Stimulated activated memory B cell treated with anti-CD40 and anti-IgM and Interleukin-4, amounts not matched to agents 10 μg/mL and 1 μg/mL and 100 μg/mL, for 72 hours (primary cell): ENCODE results near the gene VWA5B2.

Experiments used
- ATAC-seq: fragments of 150-1000 bp; cut with Tn5 transposase; 2 replicates; pipeline ENCODE4 v1.10.0; 2021
- H3K27ac Mint-ChIP-seq: one replicate; pipeline ENCODE4 v1.8.0; 2022; ENCODE audit warnings: mild to moderate bottlenecking, mixed read lengths
- H3K27me3 Mint-ChIP-seq: one replicate; pipeline ENCODE4 v1.8.0; 2022; ENCODE audit warnings: mixed read lengths
- H3K36me3 Mint-ChIP-seq: one replicate; pipeline ENCODE4 v1.8.0; 2022; ENCODE audit warnings: mixed read lengths
- H3K4me1 Mint-ChIP-seq: one replicate; pipeline ENCODE4 v1.8.0; 2022; ENCODE audit warnings: mixed read lengths
- H3K4me3 Mint-ChIP-seq: one replicate; pipeline ENCODE4 v1.8.0; 2022; ENCODE audit warnings: mild to moderate bottlenecking, moderate library complexity, mixed read lengths
- H3K9me3 Mint-ChIP-seq: one replicate; pipeline ENCODE4 v1.8.0; 2022; ENCODE audit warnings: mixed read lengths

VWA5B2 gene

DNA sequence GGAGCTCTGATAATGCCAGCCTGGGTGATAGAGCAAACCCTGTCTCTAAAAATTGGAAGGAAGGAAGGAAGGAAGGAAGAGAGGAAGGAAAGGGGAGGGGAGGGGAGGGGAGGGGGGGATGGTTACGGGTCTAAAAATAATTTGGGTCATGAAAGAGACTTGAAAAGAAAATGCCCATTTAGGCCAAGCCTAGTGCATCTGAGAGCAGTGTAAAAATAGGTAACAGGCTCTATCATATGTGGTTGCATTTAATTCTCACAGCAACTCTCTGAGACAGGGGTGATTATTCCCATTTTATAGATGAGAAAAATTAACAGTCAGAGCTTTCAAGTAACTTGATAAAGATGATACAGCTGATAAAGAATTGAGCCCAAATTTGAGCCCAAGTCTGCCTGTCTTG lies 42.9 kb downstream of the VWA5B2 start:
- H3K4me3 Mint-ChIP-seq, result no peak overlapping the region
- H3K36me3 Mint-ChIP-seq, result peaks cover 2% of the 10 kb centered on the region
- no peak for ATAC-seq
- peaks cover 70% of the 10 kb centered on the region for H3K27me3 Mint-ChIP-seq
- peaks cover 7% of the 10 kb centered on the region for H3K4me1 Mint-ChIP-seq
- H3K9me3 Mint-ChIP-seq, result peaks cover 8% of the 10 kb centered on the region
- no peak overlapping the region for H3K27ac Mint-ChIP-seq

GRCh38 chr3:184275381-184275701 lies 46.0 kb downstream of the VWA5B2 start:
- peaks cover 62% of the 10 kb centered on the region for H3K27me3 Mint-ChIP-seq
- H3K9me3 Mint-ChIP-seq, result peaks cover 5% of the 10 kb centered on the region
- peak overlapping the region; percentile 10 for H3K4me3 Mint-ChIP-seq
- H3K4me1 Mint-ChIP-seq, result peaks cover 7% of the 10 kb centered on the region
- no peak overlapping the region for H3K27ac Mint-ChIP-seq
- H3K36me3 Mint-ChIP-seq, result no peaks in the 10 kb centered on the region
- no peak for ATAC-seq

DNA sequence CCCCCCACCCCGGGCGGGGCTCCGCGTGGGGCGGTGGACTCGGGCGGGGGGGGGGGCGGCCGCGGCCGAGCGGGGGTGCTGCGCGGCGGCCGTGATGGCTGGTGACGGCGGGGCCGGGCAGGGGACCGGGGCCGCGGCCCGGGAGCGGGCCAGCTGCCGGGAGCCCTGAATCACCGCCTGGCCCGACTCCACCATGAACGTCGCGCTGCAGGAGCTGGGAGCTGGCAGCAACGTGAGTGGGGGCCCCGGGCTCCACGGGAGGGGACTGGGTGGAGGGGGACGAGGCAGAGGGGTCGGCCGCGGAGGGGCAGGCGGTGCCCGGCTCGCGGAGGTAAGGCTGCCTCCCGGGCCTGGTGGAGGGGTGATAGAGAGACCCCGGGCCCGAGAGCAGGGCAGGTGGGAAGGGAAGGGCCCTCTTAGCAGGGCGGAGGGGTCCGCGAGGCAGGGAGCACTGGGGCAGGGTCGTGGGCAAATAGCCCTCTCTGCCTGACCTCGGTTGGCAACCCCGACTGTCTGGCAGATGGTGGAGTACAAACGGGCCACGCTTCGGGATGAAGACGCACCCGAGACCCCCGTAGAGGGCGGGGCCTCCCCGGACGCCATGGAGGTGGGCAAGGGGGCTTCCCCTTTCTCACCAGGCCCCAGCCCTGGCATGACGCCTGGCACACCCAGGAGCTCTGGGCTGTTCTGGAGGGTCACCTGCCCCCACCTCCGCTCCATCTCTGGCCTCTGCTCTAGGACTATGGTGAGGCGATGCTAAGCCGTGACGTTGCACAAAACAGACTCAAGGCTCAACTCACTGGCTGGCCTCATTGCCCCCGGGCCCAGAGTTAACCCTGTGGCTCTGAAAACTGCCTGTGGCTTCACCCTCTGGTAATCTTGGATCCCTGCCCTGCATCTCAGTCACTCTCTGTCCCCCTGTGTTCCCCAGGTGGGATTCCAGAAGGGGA lies 46.9 kb downstream of the VWA5B2 start, which contains the start of gene ECE2:
Gene ECE2, plus strand, starts transcription at position 62 of the 950 bp plus-strand sequence. Its CDS starts 132 bp downstream, at position 194.
- Mint-ChIP-seq H3K4me1 (peaks cover 7% of the 10 kb centered on the region), H3K36me3 (no peaks in the 10 kb centered on the region), H3K9me3 (peaks cover 5% of the 10 kb centered on the region), H3K4me3 (peak within 1 kb of the TSS; percentile 10), H3K27me3 (peaks cover 53% of the 10 kb centered on the region), H3K27ac (no peak within 1 kb of the TSS)
- ATAC-seq, result peak; percentile 24

DNA sequence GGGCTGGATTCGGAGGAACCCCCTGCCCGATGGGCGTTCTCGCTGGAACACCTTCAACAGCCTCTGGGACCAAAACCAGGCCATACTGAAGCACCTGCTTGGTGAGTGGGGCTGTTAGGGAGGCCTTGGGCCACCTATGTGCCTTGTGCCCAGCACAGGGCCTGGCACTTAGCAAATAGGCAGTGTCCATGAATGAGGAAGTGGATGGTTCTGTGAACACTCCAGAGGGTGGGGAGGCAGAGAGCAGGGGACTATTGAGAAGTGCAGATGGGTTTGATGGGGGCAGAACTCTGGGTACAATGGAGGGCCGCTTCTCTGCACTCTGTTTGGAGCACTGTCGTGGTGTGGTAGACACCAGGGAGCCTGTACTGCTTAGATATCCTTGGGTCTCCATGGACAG lies 48.0 kb downstream of the VWA5B2 start:
- no peak for ATAC-seq
- Mint-ChIP-seq H3K27me3 (peaks cover 54% of the 10 kb centered on the region), H3K4me3 (no peak overlapping the region), H3K36me3 (no peaks in the 10 kb centered on the region), H3K9me3 (no peaks in the 10 kb centered on the region), H3K4me1 (peaks cover 7% of the 10 kb centered on the region), H3K27ac (no peak overlapping the region)

- H3K27ac Mint-ChIP-seq, result no peak overlapping the region
- H3K4me3 Mint-ChIP-seq, result no peak overlapping the region
- no peak for ATAC-seq
- no peaks in the 10 kb centered on the region for H3K4me1 Mint-ChIP-seq
- H3K36me3 Mint-ChIP-seq, result no peaks in the 10 kb centered on the region
- H3K9me3 Mint-ChIP-seq, result no peaks in the 10 kb centered on the region
- peaks cover 48% of the 10 kb centered on the region for H3K27me3 Mint-ChIP-seq
Measured at GRCh38 chr3:184282941-184283340, 53.6 kb downstream of the VWA5B2 start.

DNA sequence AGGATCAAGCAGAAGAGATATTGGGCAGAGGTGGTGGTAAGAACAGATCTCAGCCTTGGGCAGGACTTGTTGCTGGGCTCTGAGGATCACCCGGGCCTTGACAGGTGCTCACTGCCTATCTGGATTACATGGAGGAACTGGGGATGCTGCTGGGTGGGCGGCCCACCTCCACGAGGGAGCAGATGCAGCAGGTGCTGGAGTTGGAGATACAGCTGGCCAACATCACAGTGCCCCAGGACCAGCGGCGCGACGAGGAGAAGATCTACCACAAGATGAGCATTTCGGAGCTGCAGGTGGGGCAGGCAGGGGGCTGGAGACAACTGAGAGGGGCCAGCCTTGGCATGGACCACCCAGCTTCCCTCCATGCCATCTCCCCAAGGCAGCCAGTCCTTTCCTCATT lies 54.3 kb downstream of the VWA5B2 start:
- no peaks in the 10 kb centered on the region for H3K36me3 Mint-ChIP-seq
- H3K4me3 Mint-ChIP-seq, result no peak overlapping the region
- H3K4me1 Mint-ChIP-seq, result no peaks in the 10 kb centered on the region
- no peak for ATAC-seq
- H3K27ac Mint-ChIP-seq, result no peak overlapping the region
- H3K27me3 Mint-ChIP-seq, result peaks cover 46% of the 10 kb centered on the region
- H3K9me3 Mint-ChIP-seq, result no peaks in the 10 kb centered on the region

GRCh38 chr3:184284696-184285095 lies 55.3 kb downstream of the VWA5B2 start:
- Mint-ChIP-seq H3K27me3 (peaks cover 46% of the 10 kb centered on the region), H3K4me1 (no peaks in the 10 kb centered on the region), H3K4me3 (no peak overlapping the region), H3K9me3 (no peaks in the 10 kb centered on the region), H3K36me3 (no peaks in the 10 kb centered on the region), H3K27ac (no peak overlapping the region)
- peak; percentile 25 for ATAC-seq

- peaks cover 48% of the 10 kb centered on the region for H3K27me3 Mint-ChIP-seq
- H3K4me3 Mint-ChIP-seq, result no peak overlapping the region
- no peaks in the 10 kb centered on the region for H3K4me1 Mint-ChIP-seq
- ATAC-seq, result peak; percentile 48
- H3K36me3 Mint-ChIP-seq, result no peaks in the 10 kb centered on the region
- H3K27ac Mint-ChIP-seq, result no peak overlapping the region
- no peaks in the 10 kb centered on the region for H3K9me3 Mint-ChIP-seq
Measured at GRCh38 chr3:184289426-184289938, 60.1 kb downstream of the VWA5B2 start.

GRCh38 chr3:184290331-184290730 lies 60.9 kb downstream of the VWA5B2 start:
- peaks cover 41% of the 10 kb centered on the region for H3K27me3 Mint-ChIP-seq
- H3K27ac Mint-ChIP-seq, result no peak overlapping the region
- no peak overlapping the region for H3K4me3 Mint-ChIP-seq
- no peak for ATAC-seq
- H3K4me1 Mint-ChIP-seq, result no peaks in the 10 kb centered on the region
- H3K9me3 Mint-ChIP-seq, result no peaks in the 10 kb centered on the region
- H3K36me3 Mint-ChIP-seq, result no peaks in the 10 kb centered on the region

DNA sequence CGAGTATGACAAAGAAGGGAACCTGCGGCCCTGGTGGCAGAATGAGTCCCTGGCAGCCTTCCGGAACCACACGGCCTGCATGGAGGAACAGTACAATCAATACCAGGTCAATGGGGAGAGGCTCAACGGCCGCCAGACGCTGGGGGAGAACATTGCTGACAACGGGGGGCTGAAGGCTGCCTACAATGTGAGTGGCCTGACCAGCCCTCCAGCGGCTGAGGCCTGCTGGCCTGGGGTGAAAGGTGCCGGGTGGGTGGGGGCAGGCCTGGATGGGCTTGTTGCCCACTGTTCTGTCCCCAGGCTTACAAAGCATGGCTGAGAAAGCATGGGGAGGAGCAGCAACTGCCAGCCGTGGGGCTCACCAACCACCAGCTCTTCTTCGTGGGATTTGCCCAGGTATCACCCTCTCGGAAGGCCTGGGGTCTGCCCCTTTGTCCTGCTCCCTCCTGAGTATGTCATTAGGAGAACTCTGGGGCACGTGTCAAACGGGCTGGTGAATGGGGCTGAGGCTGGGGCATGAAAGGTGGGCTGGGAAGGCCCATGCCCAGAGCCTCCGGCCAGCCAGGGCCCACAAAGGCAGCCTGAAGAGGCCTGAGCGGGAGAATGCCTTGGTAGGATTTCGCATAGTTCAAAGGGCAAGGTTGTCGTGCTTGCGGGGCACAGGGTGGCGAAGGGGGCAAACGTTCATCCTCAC lies 61.8 kb downstream of the VWA5B2 start:
- no peaks in the 10 kb centered on the region for H3K9me3 Mint-ChIP-seq
- no peaks in the 10 kb centered on the region for H3K36me3 Mint-ChIP-seq
- H3K27ac Mint-ChIP-seq, result no peak overlapping the region
- no peak for ATAC-seq
- H3K4me1 Mint-ChIP-seq, result no peaks in the 10 kb centered on the region
- peaks cover 34% of the 10 kb centered on the region for H3K27me3 Mint-ChIP-seq
- no peak overlapping the region for H3K4me3 Mint-ChIP-seq
